Sciatic nerve (tissue), 2 donors: Measurements from ENCODE around the gene PEAK1. TPM values are rescaled to one million over a fixed set of nuclear protein-coding genes. Genes with fewer than 3 reads are reported as not detected.

Source experiments
- ATAC-seq: fragments of 200-7000 bp; cut with Tn5 transposase; one replicate; pipeline ENCODE4 v1.9.1; 2020; ENCODE audit warnings: mild to moderate bottlenecking, moderate library complexity
- DNase-seq: peaks from one replicate; pipeline ENCODE4 v3.0.0-alpha.2; 2020; ENCODE audit warnings: low spot score
- intact Hi-C: fragments of 100-400 bp; cut with DNase I; formaldehyde crosslinking; loops from one replicate; pipeline ENCODE4 v1.14.2; 2022
- total RNA-seq: library from RNA; stranded (reverse); fragmentation: NEBNext Ultra II Directional; extraction: Animal tissue kit (Norgen Biotek cat#: 25700); gene quantifications from one replicate; pipeline ENCODE4 v1.2.1, GENCODE V29; 2021
- donor health status: DM: no; HTN: no; CAD: no.
- donor health status: DM: no; HTN: no; CAD: no.

The PEAK1 gene
- total RNA-seq, 1 donor from 2014 or later: 154 TPM

- intact Hi-C loops: no loop called here
- DNase-seq (no peak), ATAC-seq (no peak)
Measured at GRCh38 chr15:77123854-77124253, 296.1 kb downstream of the PEAK1 start.

- ATAC-seq: no peak
- intact Hi-C loops: no loop called here
Measured at GRCh38 chr15:77122576-77122975, 297.3 kb downstream of the PEAK1 start.

GRCh38 chr15:77121599-77121998, 298.3 kb downstream of the PEAK1 start:
- intact Hi-C loops: no loop called here
- ATAC-seq (no peak), DNase-seq (no peak)

More at GRCh38 chr15:77122576-77122975, 297.3 kb downstream of the PEAK1 start:
- DNase-seq: no peak

GRCh38 chr15:77120576-77120975, 299.3 kb downstream of the PEAK1 start:
- ATAC-seq (no peak), DNase-seq (no peak)
- intact Hi-C loops: no loop called here

GRCh38 chr15:77119446-77119845, 300.5 kb downstream of the PEAK1 start:
- ATAC-seq: peak; percentile 8
- intact Hi-C loops: loop anchor here (5.0 to 10.0 kb wide), 2 partner anchors 375 to 423 kb away; no protein-coding TSS in a partner anchor

GRCh38 chr15:77118882-77119321, 301.0 kb downstream of the PEAK1 start:
- ATAC-seq (peak; percentile 88), DNase-seq (no peak)
- intact Hi-C loops: loop anchor here (5.0 to 10.0 kb wide), 2 partner anchors 376 to 423 kb away; no protein-coding TSS in a partner anchor

More at GRCh38 chr15:77119446-77119845, 300.5 kb downstream of the PEAK1 start:
- no peak for DNase-seq

GRCh38 chr15:77115179-77115578, 304.7 kb downstream of the PEAK1 start:
- intact Hi-C loops: loop anchor here (5.0 to 10.0 kb wide), 2 partner anchors 380 to 427 kb away; no protein-coding TSS in a partner anchor
- DNase-seq: no peak
- no peak for ATAC-seq

GRCh38 chr15:77112838-77113504, 306.9 kb downstream of the PEAK1 start:
- intact Hi-C loops: loop anchor here (10.0 kb wide), 1 partner anchor 382 kb away; no protein-coding TSS in a partner anchor
- DNase-seq (no peak), ATAC-seq (no peak)

- ATAC-seq: no peak
Measured at GRCh38 chr15:77111789-77112188, 308.1 kb downstream of the PEAK1 start.

GRCh38 chr15:77107531-77108355, 312.2 kb downstream of the PEAK1 start:
- DNase-seq: peak; percentile 74
- peak; percentile 87 for ATAC-seq

More at GRCh38 chr15:77111789-77112188, 308.1 kb downstream of the PEAK1 start:
- intact Hi-C loops: loop anchor here (10.0 kb wide), 1 partner anchor 383 kb away; no protein-coding TSS in a partner anchor
- no peak for DNase-seq

GRCh38 chr15:77107068-77107467, 312.8 kb downstream of the PEAK1 start:
- peak; percentile 93 for ATAC-seq
- DNase-seq: peak; percentile 73
- intact Hi-C loops: no loop called here

More at GRCh38 chr15:77107531-77108355, 312.2 kb downstream of the PEAK1 start:
- intact Hi-C loops: no loop called here

GRCh38 chr15:77104155-77104554, 315.7 kb downstream of the PEAK1 start:
- no peak for DNase-seq

GRCh38 chr15:77099741-77100463, 320.0 kb downstream of the PEAK1 start:
- ATAC-seq (no peak), DNase-seq (no peak)
- intact Hi-C loops: no loop called here

More at GRCh38 chr15:77104155-77104554, 315.7 kb downstream of the PEAK1 start:
- intact Hi-C loops: no loop called here
- no peak for ATAC-seq

- intact Hi-C loops: no loop called here
- ATAC-seq (no peak), DNase-seq (no peak)
Measured at GRCh38 chr15:77098572-77098971, 321.3 kb downstream of the PEAK1 start.

GRCh38 chr15:77097921-77098320, 322.0 kb downstream of the PEAK1 start:
- intact Hi-C loops: no loop called here
- no peak for ATAC-seq
- no peak for DNase-seq

- ATAC-seq (no peak), DNase-seq (no peak)
- intact Hi-C loops: no loop called here
Measured at GRCh38 chr15:77097248-77097721, 322.6 kb downstream of the PEAK1 start.

GRCh38 chr15:77096541-77096940, 323.4 kb downstream of the PEAK1 start:
- intact Hi-C loops: no loop called here
- ATAC-seq (no peak), DNase-seq (no peak)

- intact Hi-C loops: no loop called here
- DNase-seq: no peak
- no peak for ATAC-seq
Measured at GRCh38 chr15:77096138-77096537, 323.8 kb downstream of the PEAK1 start.
